GM19193 (cell line): ENCODE results near the gene SP9.

ENCODE experiments used
- POLR2A ChIP-seq: IDR thresholded peaks from 4 replicates; pipeline ENCODE4 v1.6.1; 2011; ENCODE audit not compliant: insufficient read depth, insufficient read length; ENCODE audit errors: extremely low read depth

Gene SP9

GRCh38 chr2:174338671-174339560 is 4.2 kb downstream of the SP9 start:
- TF ChIP-seq POLR2A: no peak

GRCh38 chr2:174339561-174340399 is 5.0 kb downstream of the SP9 start:
- TF ChIP-seq POLR2A: no peak

GRCh38 chr2:174340400-174341292 is 5.9 kb downstream of the SP9 start:
- no peak for TF ChIP-seq POLR2A

- no peak for TF ChIP-seq POLR2A
Measured at GRCh38 chr2:174341293-174341994, 6.7 kb downstream of the SP9 start.

- no peak for TF ChIP-seq POLR2A
Measured at GRCh38 chr2:174341995-174342685, 7.4 kb downstream of the SP9 start.

- TF ChIP-seq POLR2A: no peak
Measured at GRCh38 chr2:174342686-174343342, 8.1 kb downstream of the SP9 start.

GRCh38 chr2:174343343-174343622 is 8.5 kb downstream of the SP9 start:
- TF ChIP-seq POLR2A: no peak

- no peak for TF ChIP-seq POLR2A
Measured at GRCh38 chr2:174343623-174344455, 9.1 kb downstream of the SP9 start.

GRCh38 chr2:174344716-174345461 is 10.1 kb downstream of the SP9 start:
- no peak for TF ChIP-seq POLR2A

GRCh38 chr2:174350018-174350417 is 15.3 kb downstream of the SP9 start:
- no peak for TF ChIP-seq POLR2A

GRCh38 chr2:174350593-174351181 is 15.9 kb downstream of the SP9 start:
- TF ChIP-seq POLR2A: no peak
